ENCODE measurements around the gene MBD4. TPM values are rescaled to one million over a fixed set of nuclear protein-coding genes. Genes with fewer than 3 reads are reported as not detected.
A peak's percentile ranks its signal among the peaks of the same experiment; 100 is the strongest.

The MBD4 gene
- total RNA-seq, 1 experiment from 2014 or later: 35.8 TPM

- DNase-seq (ENCODE audit: unreplicated experiment): no peak
- intact Hi-C loops (cut with micrococcal nuclease): no loop called here
- Mint-ChIP-seq H3K27me3 (ENCODE audit: insufficient read depth, unreplicated experiment) (no peaks in the 10 kb centered on the region), H3K4me1 (ENCODE audit: insufficient read depth, unreplicated experiment) (peaks cover 10% of the 10 kb centered on the region), H3K27ac (ENCODE audit: low read depth, unreplicated experiment) (no peak overlapping the region), H3K4me3 (ENCODE audit: unreplicated experiment) (no peak overlapping the region), H3K36me3 (ENCODE audit: insufficient read depth, unreplicated experiment) (no peaks in the 10 kb centered on the region), H3K9me3 (ENCODE audit: unreplicated experiment) (no peaks in the 10 kb centered on the region)
- TF ChIP-seq CTCF (IDR thresholded peaks at IDR 0.05; ENCODE audit: unreplicated experiment): no peak
- BruUV-seq (replicated peaks): no TSS peak
- CTCF ChIA-PET: interaction anchor here (0.7 to 2.1 kb wide), 5 partner anchors 13 to 29 kb away, joined by 3 to 10 read pairs (median 6); no protein-coding TSS in a partner anchor
- POLR2A ChIA-PET: interaction anchor here (2.3 kb wide), 1 partner anchor 13 kb away, joined by 8 read pairs; no protein-coding TSS in a partner anchor
Observed at GRCh38 chr3:129412542-129413198, 27.1 kb downstream of the MBD4 start.

GRCh38 chr3:129410971-129411370 is 28.8 kb downstream of the MBD4 start:
- CTCF ChIA-PET: interaction anchor here (2.3 kb wide), 1 partner anchor 10 kb away, joined by 17 read pairs; no protein-coding TSS in a partner anchor
- intact Hi-C loops (cut with micrococcal nuclease): no loop called here
- peaks cover 10% of the 10 kb centered on the region for H3K4me1 Mint-ChIP-seq (ENCODE audit: insufficient read depth, unreplicated experiment)
- no peak for DNase-seq (ENCODE audit: unreplicated experiment)
- POLR2A ChIA-PET: no interaction called here
- H3K27ac Mint-ChIP-seq (ENCODE audit: low read depth, unreplicated experiment): peak overlapping the region; percentile 35
- H3K4me3 Mint-ChIP-seq (ENCODE audit: unreplicated experiment): no peak overlapping the region
- TF ChIP-seq CTCF (IDR thresholded peaks at IDR 0.05; ENCODE audit: unreplicated experiment): no peak
- H3K9me3 Mint-ChIP-seq (ENCODE audit: unreplicated experiment): no peaks in the 10 kb centered on the region
- BruUV-seq (replicated peaks): no TSS peak
- no peaks in the 10 kb centered on the region for H3K27me3 Mint-ChIP-seq (ENCODE audit: insufficient read depth, unreplicated experiment)
- no peaks in the 10 kb centered on the region for H3K36me3 Mint-ChIP-seq (ENCODE audit: insufficient read depth, unreplicated experiment)

GRCh38 chr3:129409541-129409940 is 30.2 kb downstream of the MBD4 start:
- BruUV-seq (replicated peaks): no TSS peak

More at GRCh38 chr3:129409541-129409940, 30.2 kb downstream of the MBD4 start:
- Mint-ChIP-seq H3K9me3 (ENCODE audit: unreplicated experiment) (no peaks in the 10 kb centered on the region), H3K27me3 (ENCODE audit: insufficient read depth, unreplicated experiment) (no peaks in the 10 kb centered on the region), H3K36me3 (ENCODE audit: insufficient read depth, unreplicated experiment) (no peaks in the 10 kb centered on the region), H3K4me3 (ENCODE audit: unreplicated experiment) (no peak overlapping the region), H3K4me1 (ENCODE audit: insufficient read depth, unreplicated experiment) (peaks cover 10% of the 10 kb centered on the region), H3K27ac (ENCODE audit: low read depth, unreplicated experiment) (no peak overlapping the region)
- POLR2A ChIA-PET: interaction anchor here (0.6 to 1.7 kb wide), 7 partner anchors 10 to 93 kb away, joined by 3 to 7 read pairs (median 4); partner anchors contain the start of genes IFT122 and MBD4
- CTCF ChIA-PET: interaction anchor here (0.8 to 2.3 kb wide), 2 partner anchors 9 to 93 kb away, joined by 3 to 17 read pairs; no protein-coding TSS in a partner anchor
- intact Hi-C loops (cut with micrococcal nuclease): no loop called here
- TF ChIP-seq CTCF (IDR thresholded peaks at IDR 0.05; ENCODE audit: unreplicated experiment): no peak
- DNase-seq (ENCODE audit: unreplicated experiment): peak; percentile 32
